Measurements from ENCODE around the gene NUP42.

The NUP42 gene

GRCh38 chr7:23157679-23158078 lies 24.2 kb upstream of the NUP42 start:
- TF ChIP-seq USF1 (IDR thresholded peaks at IDR 0.05) (no peak), TCF12 (IDR thresholded peaks at IDR 0.05; ENCODE audit: low read depth) (no peak), EP300 (IDR thresholded peaks at IDR 0.05; ENCODE audit: borderline replicate concordance) (no peak), CEBPB (IDR thresholded peaks at IDR 0.05) (no peak), TEAD4 (IDR thresholded peaks at IDR 0.05) (no peak), RAD21 (IDR thresholded peaks at IDR 0.05; ENCODE audit: low read depth) (no peak)

GRCh38 chr7:23158546-23158945 lies 23.3 kb upstream of the NUP42 start:
- TF ChIP-seq FOXM1 (IDR thresholded peaks at IDR 0.05; ENCODE audit: borderline replicate concordance, low read depth) (no peak), EP300 (IDR thresholded peaks at IDR 0.05; ENCODE audit: borderline replicate concordance) (no peak), CEBPB (IDR thresholded peaks at IDR 0.05) (no peak), YY1 (IDR thresholded peaks at IDR 0.05; ENCODE audit: low read depth) (no peak), USF1 (IDR thresholded peaks at IDR 0.05) (no peak), RAD21 (IDR thresholded peaks at IDR 0.05; ENCODE audit: low read depth) (no peak), EGR1 (IDR thresholded peaks at IDR 0.05) (no peak), TEAD4 (IDR thresholded peaks at IDR 0.05) (no peak), TAF1 (IDR thresholded peaks at IDR 0.05; ENCODE audit: low read depth) (no peak), CREB1 (IDR thresholded peaks at IDR 0.05; ENCODE audit: low read depth) (no peak), NFIC (IDR thresholded peaks at IDR 0.05) (no peak), ZBTB7A (IDR thresholded peaks at IDR 0.05; ENCODE audit: low read depth) (no peak), TCF12 (IDR thresholded peaks at IDR 0.05; ENCODE audit: low read depth) (no peak)
- TF ChIP-seq, protein P1, sequence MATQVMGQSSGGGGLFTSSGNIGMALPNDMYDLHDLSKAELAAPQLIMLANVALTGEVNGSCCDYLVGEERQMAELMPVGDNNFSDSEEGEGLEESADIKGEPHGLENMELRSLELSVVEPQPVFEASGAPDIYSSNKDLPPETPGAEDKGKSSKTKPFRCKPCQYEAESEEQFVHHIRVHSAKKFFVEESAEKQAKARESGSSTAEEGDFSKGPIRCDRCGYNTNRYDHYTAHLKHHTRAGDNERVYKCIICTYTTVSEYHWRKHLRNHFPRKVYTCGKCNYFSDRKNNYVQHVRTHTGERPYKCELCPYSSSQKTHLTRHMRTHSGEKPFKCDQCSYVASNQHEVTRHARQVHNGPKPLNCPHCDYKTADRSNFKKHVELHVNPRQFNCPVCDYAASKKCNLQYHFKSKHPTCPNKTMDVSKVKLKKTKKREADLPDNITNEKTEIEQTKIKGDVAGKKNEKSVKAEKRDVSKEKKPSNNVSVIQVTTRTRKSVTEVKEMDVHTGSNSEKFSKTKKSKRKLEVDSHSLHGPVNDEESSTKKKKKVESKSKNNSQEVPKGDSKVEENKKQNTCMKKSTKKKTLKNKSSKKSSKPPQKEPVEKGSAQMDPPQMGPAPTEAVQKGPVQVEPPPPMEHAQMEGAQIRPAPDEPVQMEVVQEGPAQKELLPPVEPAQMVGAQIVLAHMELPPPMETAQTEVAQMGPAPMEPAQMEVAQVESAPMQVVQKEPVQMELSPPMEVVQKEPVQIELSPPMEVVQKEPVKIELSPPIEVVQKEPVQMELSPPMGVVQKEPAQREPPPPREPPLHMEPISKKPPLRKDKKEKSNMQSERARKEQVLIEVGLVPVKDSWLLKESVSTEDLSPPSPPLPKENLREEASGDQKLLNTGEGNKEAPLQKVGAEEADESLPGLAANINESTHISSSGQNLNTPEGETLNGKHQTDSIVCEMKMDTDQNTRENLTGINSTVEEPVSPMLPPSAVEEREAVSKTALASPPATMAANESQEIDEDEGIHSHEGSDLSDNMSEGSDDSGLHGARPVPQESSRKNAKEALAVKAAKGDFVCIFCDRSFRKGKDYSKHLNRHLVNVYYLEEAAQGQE (IDR thresholded peaks at IDR 0.05; ENCODE audit: low read depth) = no peak
- TF ChIP-seq, protein P2, sequence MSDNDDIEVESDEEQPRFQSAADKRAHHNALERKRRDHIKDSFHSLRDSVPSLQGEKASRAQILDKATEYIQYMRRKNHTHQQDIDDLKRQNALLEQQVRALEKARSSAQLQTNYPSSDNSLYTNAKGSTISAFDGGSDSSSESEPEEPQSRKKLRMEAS (IDR thresholded peaks at IDR 0.05) = no peak

- no peak for TF ChIP-seq RAD21 (IDR thresholded peaks at IDR 0.05; ENCODE audit: low read depth)
- TF ChIP-seq TEAD4 (IDR thresholded peaks at IDR 0.05) = no peak
- TF ChIP-seq YY1 (IDR thresholded peaks at IDR 0.05; ENCODE audit: low read depth) = no peak
- TF ChIP-seq USF1 (IDR thresholded peaks at IDR 0.05) = no peak
- no peak for TF ChIP-seq EP300 (IDR thresholded peaks at IDR 0.05; ENCODE audit: borderline replicate concordance)
- no peak for TF ChIP-seq TCF12 (IDR thresholded peaks at IDR 0.05; ENCODE audit: low read depth)
- no peak for TF ChIP-seq CREB1 (IDR thresholded peaks at IDR 0.05; ENCODE audit: low read depth)
- TF ChIP-seq, protein P1 (IDR thresholded peaks at IDR 0.05; ENCODE audit: low read depth) = no peak
- TF ChIP-seq NFIC (IDR thresholded peaks at IDR 0.05) = no peak
- TF ChIP-seq TAF1 (IDR thresholded peaks at IDR 0.05; ENCODE audit: low read depth) = no peak
- TF ChIP-seq CEBPB (IDR thresholded peaks at IDR 0.05) = no peak
- no peak for TF ChIP-seq EGR1 (IDR thresholded peaks at IDR 0.05)
- no peak for TF ChIP-seq FOXM1 (IDR thresholded peaks at IDR 0.05; ENCODE audit: borderline replicate concordance, low read depth)
- TF ChIP-seq, protein P2 (IDR thresholded peaks at IDR 0.05) = no peak
- TF ChIP-seq ZBTB7A (IDR thresholded peaks at IDR 0.05; ENCODE audit: low read depth) = no peak
Observed at GRCh38 chr7:23161482-23161881, 20.4 kb upstream of the NUP42 start.

DNA sequence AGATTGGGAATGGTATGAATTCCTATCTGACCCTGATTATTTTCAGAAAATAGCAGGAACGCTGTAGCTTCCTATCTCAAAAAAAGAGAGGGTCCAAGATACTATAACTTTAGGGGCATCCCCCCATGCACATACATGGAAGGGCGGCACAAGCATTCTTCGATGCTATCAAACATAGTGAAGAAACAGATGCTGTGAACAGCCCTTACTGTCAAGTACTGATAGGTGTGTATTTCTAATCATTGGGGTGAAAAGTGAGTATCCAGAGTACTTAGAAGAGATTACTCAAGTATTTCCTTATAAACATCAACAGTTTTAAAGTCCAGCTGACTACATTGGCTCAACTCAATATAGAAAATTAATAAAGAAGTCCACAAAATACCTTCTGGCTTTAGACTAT lies 17.0 kb upstream of the NUP42 start:
- no peak for TF ChIP-seq RAD21 (IDR thresholded peaks at IDR 0.05; ENCODE audit: low read depth)
- no peak for TF ChIP-seq USF1 (IDR thresholded peaks at IDR 0.05)

DNA sequence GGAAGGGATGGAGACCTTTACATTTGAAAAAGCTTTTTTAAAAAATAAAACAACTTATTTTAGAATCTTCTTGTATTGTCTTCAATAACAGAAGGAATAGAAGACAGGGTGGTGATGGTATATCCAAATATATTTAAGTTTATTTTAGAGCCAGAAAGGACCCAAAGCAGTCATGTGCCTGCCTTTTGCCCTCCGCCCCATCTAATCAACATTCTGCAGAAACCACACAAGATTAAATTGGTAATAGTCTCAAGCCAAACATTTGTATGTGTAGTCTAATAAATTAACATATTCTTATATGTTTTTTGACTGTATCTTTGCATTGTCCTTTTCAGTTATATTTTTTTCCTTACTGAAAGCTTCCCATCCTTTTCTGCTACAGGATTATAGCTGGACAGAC lies 16.5 kb upstream of the NUP42 start:
- TF ChIP-seq RAD21 (IDR thresholded peaks at IDR 0.05; ENCODE audit: low read depth) = no peak
- TF ChIP-seq TEAD4 (IDR thresholded peaks at IDR 0.05) = no peak
- no peak for TF ChIP-seq TAF1 (IDR thresholded peaks at IDR 0.05; ENCODE audit: low read depth)
- no peak for TF ChIP-seq CREB1 (IDR thresholded peaks at IDR 0.05; ENCODE audit: low read depth)

DNA sequence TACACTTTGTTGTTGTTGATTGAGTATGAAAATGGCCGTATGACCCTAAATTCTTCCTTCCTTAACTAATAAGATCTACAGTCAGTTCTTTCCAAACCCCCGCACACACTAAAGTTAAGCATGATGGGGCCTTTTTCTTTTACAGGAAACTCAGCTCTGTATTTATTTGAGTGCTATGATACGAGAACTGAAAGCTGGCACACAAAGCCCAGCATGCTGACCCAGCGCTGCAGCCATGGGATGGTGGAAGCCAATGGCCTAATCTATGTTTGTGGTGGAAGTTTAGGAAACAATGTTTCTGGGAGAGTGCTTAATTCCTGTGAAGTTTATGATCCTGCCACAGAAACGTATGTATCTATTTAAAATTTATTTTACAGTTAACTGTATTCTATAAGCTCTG lies 14.2 kb upstream of the NUP42 start:
- no peak for TF ChIP-seq TAF1 (IDR thresholded peaks at IDR 0.05; ENCODE audit: low read depth)
- no peak for TF ChIP-seq ZBTB7A (IDR thresholded peaks at IDR 0.05; ENCODE audit: low read depth)
- no peak for TF ChIP-seq EGR1 (IDR thresholded peaks at IDR 0.05)
- no peak for TF ChIP-seq FOXM1 (IDR thresholded peaks at IDR 0.05; ENCODE audit: borderline replicate concordance, low read depth)
- TF ChIP-seq TCF12 (IDR thresholded peaks at IDR 0.05; ENCODE audit: low read depth) = no peak
- no peak for TF ChIP-seq EP300 (IDR thresholded peaks at IDR 0.05; ENCODE audit: borderline replicate concordance)
- no peak for TF ChIP-seq USF1 (IDR thresholded peaks at IDR 0.05)
- no peak for TF ChIP-seq TEAD4 (IDR thresholded peaks at IDR 0.05)
